Left colon (tissue), 2 donors: ENCODE data around the gene TMEM94. TPM values are rescaled to one million over a fixed set of nuclear protein-coding genes. Genes with fewer than 3 reads are reported as not detected.

Experiments
- ATAC-seq: fragments of 200-7000 bp; cut with Tn5 transposase; one replicate; pipeline ENCODE4 v1.9.1; 2020; ENCODE audit warnings: mild to moderate bottlenecking, moderate library complexity
- DNase-seq, 2 donors: peaks; one replicate each; pipeline ENCODE4 v3.0.0-alpha.2; 2020
- intact Hi-C, 2 donors: fragments of 100-400 bp; cut with DNase I in 1 of 2; cut with micrococcal nuclease in 1 of 2; formaldehyde crosslinking; loops; one replicate each; pipeline versions ENCODE4 v1.11.2 to v1.14.0; 2022; cut with DNase I, micrococcal nuclease
- total RNA-seq, 2 donors: library from RNA; stranded (reverse); fragmentation: NEBNext Ultra II Directional; extraction: Animal tissue kit (Norgen Biotek cat#: 25700); gene quantifications; one replicate each; pipeline ENCODE4 v1.2.1, GENCODE V29; 2021
- donor health status: DM: no; HTN: no; CAD: no.
- donor health status: DM: yes; HTN: yes; CAD: no.

The TMEM94 gene
- total RNA-seq, 2 donors from 2014 or later: 99.9 to 123 TPM

DNA sequence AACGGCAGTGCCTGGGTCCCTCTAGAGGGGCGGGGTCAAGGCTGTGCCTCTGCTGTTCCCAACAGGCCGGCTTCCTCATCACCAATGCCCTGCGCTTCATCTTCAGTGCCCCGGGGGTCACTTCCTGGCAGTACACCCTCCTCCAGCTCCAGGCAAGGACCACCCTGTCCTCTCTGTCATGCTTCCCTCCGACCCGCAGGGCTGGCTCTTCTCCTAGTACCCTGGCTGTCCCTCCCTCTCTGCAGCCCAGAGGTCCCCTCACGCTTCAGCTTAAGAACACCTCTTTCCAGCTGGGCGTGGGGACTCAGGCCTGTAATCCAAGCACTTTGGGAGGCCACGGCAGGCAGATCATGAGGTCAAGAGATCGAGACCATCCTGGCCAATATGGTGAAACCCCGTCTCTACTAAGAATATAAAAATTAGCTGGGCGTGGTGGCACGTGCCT lies 33.1 kb downstream of the TMEM94 start:
- intact Hi-C loops: no loop called here
- DNase-seq: no peak
- no peak for ATAC-seq

DNA sequence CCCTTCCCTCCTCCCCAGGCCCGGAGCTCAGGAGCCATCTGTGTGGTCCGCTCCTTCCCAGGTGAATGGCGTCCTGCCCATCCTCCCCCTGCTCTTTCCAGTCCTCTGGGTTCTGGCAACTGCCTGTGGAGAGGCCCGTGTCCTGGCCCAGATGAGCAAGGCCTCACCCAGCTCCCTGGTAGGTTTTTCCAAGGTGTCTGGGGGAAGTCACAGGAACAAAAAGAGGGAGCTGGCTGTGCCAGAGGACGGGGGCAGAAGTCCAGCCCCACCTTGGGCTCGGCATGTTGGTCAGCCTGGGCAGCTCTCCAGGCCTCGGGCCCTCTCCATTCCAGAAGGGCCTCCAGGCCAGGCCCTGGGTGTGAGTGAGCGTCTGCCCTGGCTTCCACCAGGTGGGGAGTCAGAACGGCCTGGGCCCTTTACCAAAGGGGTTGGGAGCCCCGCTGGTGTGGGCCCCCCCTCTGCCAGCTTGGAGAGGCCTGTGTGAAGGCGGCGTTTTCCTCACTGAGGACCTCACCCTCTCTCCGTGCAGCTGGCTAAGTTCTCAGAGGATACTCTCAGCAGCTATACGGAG lies 33.8 kb downstream of the TMEM94 start:
- intact Hi-C loops: no loop called here
- ATAC-seq (peak; percentile 92), DNase-seq (peak; percentile 71 to 82)

DNA sequence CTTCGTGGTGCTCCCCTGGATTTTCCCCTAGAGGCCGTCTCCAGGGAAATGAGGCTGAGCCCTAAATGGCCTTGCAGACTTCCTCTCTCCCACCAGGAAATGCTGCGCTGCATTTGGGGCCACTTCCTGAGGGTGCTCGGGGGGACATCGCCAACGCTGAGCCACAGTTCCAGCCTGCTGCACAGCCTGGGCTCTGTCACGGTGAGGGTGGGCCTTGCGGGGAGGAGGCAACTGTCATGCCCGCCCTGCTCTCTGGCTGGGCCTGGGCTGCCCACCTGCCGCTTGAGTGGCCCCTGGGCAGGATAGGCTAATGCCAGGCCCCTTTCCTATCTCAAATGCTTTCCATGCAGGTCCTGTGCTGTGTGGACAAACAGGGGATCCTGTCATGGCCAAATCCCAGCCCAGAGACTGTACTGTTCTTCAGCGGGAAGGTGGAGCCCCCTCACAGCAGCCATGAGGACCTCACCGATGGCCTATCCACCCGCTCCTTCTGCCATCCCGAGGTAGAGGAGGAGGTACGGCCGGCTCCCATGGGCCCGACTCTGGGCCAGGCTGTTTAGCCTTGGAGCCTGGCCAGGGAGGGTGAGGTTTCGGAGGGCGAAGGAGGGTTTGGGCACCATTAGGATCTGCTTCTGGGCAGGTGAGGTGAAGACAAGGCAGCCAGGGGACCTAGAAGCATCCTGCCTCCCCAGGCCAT lies 34.7 kb downstream of the TMEM94 start:
- no peak for DNase-seq
- ATAC-seq: no peak
- intact Hi-C loops: no loop called here

DNA sequence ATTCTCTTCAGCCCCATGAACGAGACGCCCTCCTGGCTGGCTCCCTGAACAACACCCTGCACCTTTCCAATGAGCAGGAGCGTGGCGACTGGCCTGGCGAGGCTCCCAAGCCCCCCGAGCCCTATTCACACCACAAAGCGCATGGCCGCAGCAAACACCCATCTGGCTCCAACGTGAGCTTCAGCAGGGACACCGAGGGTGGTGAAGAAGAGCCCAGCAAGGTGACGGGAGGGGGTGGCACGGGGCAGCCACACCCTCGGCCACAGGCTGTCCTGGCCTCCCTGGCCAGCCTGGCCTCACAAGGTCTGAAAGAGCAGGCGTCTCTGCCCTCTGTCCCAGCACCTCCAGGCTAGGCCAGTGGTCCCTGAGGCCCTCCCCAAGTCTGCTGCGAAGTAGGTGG lies 35.2 kb downstream of the TMEM94 start:
- no peak for DNase-seq
- ATAC-seq: no peak
- intact Hi-C loops: no loop called here

DNA sequence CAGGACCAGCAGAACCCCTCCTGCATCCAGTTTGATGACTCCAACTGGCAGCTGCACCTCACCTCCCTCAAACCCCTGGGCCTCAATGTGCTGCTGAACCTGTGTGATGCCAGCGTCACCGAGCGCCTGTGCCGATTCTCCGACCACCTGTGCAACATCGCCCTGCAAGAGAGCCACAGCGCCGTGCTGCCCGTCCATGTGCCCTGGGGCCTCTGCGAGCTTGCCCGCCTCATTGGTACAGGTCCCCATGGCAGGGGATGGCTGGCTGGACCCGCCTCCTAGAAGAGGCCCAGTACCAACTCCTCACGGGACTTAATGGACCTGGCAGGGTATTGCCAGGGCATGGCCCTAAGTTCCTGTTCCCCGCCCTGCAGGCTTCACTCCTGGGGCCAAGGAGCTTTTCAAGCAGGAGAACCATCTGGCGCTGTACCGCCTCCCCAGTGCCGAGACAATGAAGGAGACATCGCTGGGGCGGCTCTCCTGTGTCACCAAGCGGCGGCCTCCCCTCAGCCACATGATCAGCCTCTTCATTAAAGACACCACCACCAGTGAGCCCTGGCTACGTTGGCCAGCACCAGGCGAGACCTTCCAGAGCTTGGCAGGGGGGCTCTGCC lies 36.2 kb downstream of the TMEM94 start:
- DNase-seq (no peak), ATAC-seq (no peak)
- intact Hi-C loops: no loop called here

DNA sequence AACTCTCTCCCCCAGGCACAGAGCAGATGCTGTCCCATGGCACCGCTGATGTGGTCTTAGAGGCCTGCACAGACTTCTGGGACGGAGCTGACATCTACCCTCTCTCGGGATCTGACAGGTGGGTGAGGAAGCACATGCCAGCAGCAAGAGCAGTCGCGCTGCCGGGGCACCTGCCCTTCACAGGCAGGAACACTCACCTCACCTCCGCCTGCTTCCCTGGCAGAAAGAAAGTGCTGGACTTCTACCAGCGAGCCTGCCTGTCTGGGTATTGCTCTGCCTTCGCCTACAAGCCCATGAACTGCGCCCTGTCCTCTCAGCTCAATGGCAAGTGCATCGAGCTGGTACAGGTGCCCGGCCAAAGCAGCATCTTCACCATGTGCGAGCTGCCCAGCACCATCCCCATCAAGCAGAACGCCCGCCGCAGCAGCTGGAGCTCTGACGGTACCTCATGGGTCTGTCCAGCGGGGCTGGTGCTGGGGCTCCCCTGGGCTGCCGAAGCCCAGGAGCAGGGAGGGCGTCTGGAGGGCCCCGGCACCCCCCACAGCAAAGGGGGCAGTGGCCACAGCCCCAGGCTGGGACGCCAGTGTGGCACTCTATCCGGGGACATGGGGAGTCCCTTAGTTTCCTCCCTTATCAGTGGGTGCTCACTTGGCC lies 37.2 kb downstream of the TMEM94 start:
- ATAC-seq (no peak), DNase-seq (no peak)
- intact Hi-C loops: no loop called here

DNA sequence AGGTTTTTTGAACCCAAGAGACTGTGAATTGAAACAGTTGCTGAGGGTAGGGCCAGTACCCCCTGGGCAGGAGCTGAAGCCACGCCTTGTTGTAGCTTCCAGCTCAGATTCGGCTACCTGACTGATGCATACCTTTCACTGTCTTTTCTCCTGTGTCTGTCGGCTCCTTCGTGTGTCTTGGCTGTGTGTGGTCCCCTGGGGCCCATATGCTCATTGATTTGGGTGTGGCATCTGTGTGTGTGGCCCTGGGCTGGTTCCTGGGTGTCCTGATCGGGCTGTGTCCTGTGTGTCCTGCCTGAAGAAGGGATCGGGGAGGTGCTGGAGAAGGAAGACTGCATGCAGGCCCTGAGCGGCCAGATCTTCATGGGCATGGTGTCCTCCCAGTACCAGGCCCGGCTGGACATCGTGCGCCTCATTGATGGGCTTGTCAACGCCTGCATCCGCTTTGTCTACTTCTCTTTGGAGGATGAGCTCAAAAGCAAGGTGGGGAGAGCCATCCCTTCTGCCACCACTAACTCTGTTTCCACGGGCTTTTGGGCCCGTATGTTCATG lies 38.0 kb downstream of the TMEM94 start:
- ATAC-seq: no peak
- intact Hi-C loops: no loop called here
- no peak for DNase-seq

DNA sequence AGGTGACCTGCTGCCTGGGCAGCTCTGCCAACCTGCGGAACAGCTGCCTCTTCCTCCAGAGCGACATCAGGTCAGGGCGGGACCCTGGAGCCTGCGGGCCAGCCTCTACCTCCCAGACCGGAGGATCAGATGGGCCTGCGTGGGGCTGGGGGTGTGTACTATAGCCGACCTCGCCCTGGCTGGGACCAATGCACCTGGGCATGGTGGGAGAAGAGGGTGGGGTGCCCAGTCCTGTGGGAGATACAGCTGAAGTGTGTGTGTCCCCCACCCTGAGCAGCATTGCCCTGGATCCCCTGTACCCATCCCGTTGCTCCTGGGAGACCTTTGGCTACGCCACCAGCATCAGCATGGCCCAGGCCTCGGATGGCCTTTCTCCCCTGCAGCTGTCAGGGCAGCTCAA lies 39.6 kb downstream of the TMEM94 start:
- intact Hi-C loops: no loop called here
- ATAC-seq (no peak), DNase-seq (no peak)

DNA sequence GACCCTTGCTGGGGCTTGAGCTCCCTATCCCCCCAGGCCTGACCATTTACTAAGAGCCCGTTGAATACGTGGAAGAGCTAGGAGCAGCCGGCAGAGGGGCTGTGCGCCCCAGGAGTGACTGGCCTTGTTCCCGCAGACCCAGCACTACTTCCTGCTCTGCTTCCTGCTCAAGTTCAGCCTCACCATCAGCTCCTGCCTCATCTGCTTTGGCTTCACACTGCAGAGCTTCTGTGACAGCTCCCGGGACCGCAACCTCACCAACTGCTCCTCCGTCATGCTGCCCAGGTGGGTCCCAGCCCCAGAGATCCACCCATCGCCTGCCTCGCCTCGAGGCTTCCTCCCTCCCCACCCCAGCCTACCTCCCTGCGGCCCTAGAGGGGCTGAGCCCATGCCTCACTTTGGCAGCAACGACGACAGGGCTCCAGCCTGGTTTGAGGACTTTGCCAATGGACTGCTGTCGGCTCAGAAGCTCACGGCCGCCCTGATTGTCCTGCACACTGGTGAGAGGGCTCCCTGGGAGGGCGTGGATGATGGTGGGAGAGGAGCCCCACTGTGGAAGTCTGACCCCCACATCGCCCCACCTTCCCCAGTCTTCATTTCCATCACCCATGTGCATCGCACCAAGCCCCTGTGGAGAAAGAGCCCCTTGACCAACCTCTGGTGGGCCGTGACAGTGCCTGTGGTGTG lies 41.7 kb downstream of the TMEM94 start:
- no peak for ATAC-seq
- intact Hi-C loops: no loop called here
- no peak for DNase-seq

DNA sequence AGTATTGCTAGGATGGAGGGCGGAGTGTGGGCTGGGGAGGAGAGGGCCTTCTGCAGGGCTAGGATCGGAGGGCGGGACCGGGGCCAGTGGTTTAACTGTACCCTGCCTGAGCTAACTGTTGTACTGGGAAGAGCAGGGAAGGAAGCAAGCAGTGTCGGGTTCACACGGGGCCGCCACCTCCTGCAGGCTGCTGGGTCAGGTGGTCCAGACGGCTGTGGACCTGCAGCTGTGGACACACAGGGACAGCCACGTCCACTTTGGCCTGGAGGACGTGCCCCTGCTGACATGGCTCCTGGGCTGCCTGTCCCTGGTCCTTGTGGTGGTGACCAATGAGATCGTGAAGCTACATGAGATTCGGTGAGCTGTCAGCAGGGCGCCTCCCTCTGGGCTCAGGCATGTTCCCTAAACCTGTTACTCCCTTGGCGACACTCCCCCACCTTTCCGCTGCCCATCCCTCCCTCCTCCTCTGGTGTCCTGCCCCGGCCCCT lies 42.3 kb downstream of the TMEM94 start:
- no peak for DNase-seq
- peak; percentile 17 for ATAC-seq
- intact Hi-C loops: no loop called here

DNA sequence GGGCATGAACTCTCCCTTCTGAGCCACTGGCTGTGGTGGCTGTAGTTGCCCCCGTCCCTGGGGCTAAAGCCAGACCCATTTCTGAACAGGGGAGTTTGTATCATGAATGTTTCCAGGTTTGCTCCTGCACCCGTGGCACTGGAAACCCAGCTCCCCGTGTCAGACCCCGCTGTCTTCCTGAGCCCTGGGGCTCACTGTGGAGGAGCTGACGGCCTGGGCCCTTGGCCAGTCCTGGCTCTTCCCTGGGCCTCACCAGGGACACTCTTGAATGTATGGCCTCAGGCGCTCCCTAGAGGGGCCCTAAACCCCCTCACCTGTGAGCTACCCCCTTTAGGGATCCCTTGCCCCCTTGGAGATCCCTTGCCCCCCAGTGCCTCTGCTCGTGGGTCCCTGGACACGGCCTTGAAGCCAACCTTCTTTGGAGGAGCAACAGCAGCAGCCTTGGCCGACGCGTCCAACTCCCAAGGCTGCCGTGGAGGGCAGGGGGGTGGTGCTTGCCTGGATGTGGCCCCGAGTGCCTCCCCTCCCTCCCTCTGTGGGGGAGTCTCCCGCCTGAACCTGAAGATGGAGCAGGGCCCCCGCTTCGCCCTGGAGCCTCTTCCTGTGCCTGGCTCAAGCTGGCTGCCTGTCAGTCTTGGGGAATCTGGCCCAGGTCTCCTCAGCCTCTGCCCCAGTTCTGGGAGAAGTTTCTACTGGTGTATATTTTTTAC lies 43.0 kb downstream of the TMEM94 start:
- intact Hi-C loops: loop anchor here in 1 of 2 donors (10.0 kb wide), 1 partner anchor 75 kb away; no protein-coding TSS in a partner anchor
- no peak for DNase-seq
- no peak for ATAC-seq

DNA sequence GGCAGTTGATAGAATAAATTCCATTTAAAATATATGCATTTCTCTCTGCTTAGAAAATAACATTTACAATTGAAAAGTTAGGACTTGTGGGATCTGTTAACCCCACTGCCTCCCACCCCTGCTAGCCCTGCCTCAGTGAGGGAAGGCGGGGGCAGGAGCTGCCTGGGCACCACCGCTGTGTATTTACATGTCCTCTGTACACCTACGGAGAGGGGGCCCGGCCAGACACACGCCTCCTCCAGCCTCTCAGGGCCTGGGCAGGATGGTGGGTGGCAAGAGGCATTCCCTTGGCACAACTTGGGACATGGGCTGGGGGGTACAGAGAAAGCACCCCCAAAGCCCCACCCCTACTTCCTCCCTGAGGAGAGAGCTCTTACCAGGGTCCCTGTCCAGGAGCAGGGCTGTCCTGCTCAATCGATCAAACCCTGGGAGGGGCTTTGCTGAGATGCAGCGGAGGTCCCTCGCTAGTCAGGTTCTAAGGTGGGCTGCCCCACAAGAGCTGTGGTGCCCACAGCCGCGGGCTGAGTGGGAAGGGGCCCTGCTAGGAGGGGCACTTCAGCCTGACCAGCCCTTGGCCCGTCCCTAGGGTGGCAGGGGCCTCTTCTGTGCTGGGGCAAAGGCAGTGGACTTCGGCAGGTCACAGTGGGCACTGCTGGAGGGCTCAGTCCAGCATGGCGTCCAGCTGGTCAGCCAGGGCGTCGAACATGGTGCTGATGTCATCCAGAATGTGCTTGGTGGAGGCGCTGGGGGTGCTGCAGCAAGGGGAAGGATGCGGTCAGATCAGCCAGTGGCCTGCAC lies 44.2 kb downstream of the TMEM94 start:
- intact Hi-C loops: loop anchor here in 1 of 2 donors (10.0 kb wide), 1 partner anchor 76 kb away; no protein-coding TSS in a partner anchor
- ATAC-seq: no peak
- no peak for DNase-seq

DNA sequence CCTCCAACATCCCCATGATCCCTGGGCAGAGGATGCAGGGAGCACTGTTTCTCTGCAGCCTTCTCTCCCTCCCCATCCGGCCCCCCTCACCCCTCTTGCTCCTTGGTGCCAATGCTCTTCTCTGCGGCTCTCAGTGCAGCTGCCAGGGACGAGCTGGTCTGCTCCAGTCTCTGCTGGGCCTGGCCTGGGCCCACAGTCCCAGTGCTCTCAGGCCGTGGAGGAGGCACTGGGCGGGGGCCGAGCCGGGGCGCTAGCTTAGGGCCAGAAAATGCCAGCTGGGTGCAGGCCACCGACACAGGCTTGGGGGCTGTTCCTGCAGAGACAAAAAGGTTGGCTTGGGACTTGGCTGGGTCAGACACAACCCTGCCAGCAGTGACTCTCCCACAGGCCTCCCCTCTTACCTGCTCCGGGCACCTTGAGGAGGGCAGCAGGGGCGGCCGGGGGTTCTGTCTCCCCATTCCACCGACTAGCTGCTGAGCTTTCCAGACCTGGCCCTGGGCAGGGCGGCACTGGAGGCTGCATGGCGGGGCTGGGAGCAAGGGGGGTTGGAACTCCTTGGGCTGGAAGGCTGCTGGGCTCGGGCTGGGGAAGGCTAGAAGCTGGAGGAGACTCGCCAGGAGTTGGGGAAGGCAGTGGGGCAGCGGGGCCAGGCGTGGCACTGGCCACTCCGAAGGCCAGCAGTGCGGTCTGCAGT lies 45.1 kb downstream of the TMEM94 start:
- intact Hi-C loops: loop anchor here in 1 of 2 donors (10.0 kb wide), 1 partner anchor 77 kb away; no protein-coding TSS in a partner anchor
- ATAC-seq (no peak), DNase-seq (no peak)

DNA sequence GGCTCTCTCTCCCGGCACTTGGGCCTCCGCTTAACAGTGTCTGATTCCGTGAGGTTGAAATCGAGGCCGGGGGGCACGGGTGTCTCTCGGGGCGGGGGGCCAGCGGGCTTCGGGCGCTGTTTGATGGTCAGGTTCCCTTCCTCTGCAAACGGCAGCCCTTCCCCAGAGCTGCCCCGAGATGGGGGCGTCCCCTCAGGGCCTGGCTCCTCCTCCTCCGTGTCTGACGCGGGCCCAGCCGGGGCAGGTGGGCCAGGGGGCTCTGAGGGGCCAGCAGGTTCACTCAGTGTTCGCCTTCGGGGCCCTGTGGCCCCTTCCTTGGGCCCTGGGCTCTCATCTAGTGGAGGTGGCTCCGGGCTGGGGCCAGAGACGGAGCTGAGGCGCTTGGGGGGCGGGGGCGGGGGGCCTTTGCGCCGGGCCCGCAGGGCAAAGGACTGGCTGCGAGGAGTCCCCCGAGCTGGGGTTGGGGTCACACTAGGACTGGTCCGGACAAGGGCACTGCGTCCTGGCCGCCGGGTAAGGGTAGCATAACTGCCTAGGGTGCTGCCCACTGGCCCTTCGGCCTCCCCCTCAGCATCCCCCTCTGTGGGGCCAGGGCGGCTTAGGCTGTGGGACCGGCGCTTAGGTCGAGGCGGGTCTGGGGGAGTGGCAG lies 45.8 kb downstream of the TMEM94 start:
- ATAC-seq (no peak), DNase-seq (no peak)
- intact Hi-C loops: loop anchor here in 1 of 2 donors (10.0 kb wide), 1 partner anchor 77 kb away; no protein-coding TSS in a partner anchor

DNA sequence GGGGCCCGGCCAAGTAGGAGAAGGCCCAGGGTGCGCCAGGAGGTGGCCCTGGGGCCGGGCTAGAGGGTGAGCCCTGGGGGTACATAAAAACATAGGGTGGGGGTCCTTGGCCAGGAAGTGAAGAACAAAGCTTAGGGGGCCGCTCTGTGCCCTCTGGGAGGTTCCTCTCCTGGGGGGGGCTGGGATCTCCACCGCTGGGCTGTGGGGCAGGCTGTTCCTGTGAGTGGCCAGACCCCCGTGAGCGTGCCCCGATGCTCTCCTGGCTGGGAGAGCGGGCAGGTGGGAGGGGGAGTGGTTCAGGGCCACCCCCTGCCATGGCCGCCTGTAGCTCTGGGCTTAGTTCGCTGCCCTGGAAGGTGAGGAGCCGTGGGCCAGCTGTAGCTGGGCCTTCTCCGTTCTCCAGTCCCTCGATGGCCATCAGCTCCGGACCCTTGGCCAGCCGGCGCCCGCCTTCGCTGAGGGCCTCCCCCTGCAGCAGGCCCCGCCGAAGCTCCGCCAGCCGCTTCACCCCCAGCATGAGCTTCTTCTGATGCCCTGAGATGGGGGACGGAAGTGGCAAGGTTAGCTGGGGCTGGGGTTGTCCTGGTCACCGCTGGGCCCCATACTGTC lies 46.4 kb downstream of the TMEM94 start:
- ATAC-seq: no peak
- intact Hi-C loops: loop anchor here in 1 of 2 donors (10.0 kb wide), 1 partner anchor 78 kb away; no protein-coding TSS in a partner anchor
- DNase-seq: no peak
